GM23248 (cell line): ENCODE results near the gene ZNF728.
"Not testable (repeated sequence)": the region's sequence is repeated elsewhere in the genome, so short reads cannot be mapped to it uniquely, and the experiment has no call there.

Experiments
- EZH2 ChIP-seq: fragments of 200-600 bp; sonication (generic); IDR thresholded peaks from 2 replicates; pipeline ENCODE4 v1.6.1; 2018; ENCODE audit warnings: antibody characterized with exemption, mild to moderate bottlenecking; ENCODE audit not compliant: insufficient read depth, poor library complexity, severe bottlenecking
- EZH2phosphoT487 ChIP-seq: fragments of 200-600 bp; sonication (generic); IDR thresholded peaks from 2 replicates; pipeline ENCODE4 v1.6.1; 2018; ENCODE audit warnings: antibody characterized with exemption, moderate library complexity, mild to moderate bottlenecking, low read depth; ENCODE audit not compliant: insufficient read depth

DNA sequence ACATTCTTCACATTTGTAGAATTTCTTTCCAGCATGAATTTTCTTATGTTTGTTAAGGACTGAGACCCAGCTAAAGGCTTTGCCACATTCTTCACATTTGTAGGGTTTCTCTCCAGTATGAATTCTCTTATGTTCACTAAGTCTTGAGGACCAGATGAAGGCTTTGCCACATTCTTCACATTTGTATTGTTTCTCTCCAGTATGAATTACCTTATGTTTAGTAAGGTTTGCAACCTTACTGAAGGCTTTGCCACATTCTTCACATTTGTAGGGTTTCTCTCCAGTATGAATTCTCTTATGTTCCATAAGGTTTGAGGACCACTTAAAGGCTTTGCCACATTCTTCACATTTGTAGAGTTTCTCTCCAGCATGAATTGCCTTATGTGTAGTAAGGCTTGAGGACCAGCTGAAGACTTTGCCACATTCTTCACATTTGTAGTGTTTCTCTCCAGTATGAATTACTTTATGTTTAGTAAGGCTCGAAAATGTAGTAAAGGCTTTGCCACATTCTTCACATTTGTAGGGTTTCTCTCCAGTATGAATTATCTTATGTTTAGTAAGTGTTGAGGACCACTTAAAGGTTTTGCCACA lies 27.3 kb downstream of the ZNF728 start:
- TF ChIP-seq EZH2, EZH2phosphoT487: not testable (repeated sequence)
